GM18499 (cell line): ENCODE data around the gene CX3CR1.

Source experiments
- ATAC-seq: cut with Tn5 transposase; IDR thresholded peaks from one replicate; pipeline ENCODE4 v1.9.1; 2021; ENCODE audit warnings: moderate number of reproducible peaks; ENCODE audit not compliant: insufficient read depth, unreplicated experiment

Gene CX3CR1

GRCh38 chr3:39294446-39295183 lies 14.8 kb upstream of the CX3CR1 start:
- ATAC-seq, result no peak

DNA sequence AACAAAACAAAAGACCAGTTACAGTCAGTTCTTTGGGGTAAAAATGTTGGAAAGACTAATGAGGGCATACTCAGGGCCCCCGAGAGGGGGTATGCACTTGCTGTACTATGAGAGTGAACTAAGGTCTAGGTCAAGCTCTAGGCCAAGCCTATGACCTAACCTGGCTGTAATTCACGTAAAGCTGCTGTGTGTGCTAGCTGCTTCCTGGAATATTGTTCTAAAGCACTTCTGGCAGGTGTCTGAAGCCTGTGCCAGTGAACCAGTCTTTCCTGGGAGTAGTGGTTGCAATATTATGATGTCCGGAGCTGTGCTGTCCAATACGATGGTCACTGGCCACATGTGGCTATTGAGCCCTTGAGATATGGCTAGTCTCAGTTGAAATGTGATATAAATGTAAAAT lies 13.1 kb upstream of the CX3CR1 start:
- no peak for ATAC-seq

DNA sequence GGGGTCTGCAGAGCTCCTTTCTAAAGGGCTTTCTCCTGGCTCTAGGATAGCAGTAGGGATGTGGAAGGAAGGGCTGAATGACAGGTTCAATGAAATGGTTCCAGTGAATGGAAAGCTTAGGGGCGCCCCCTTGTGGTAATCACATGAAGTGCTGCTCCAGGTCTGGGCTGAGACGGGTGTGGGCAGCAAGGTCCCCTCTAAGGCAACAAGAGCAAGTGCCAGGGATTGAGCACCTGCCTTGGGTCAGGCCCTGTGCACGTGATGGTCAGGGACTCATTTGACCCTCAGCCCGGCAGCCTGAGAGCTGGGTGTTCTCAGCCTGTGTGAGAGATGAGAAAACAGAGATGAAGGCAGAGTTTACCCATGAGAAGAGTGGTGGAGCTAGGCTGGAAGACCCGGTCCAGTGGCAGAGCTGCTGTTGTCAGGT lies 12.1 kb upstream of the CX3CR1 start:
- ATAC-seq, result no peak

DNA sequence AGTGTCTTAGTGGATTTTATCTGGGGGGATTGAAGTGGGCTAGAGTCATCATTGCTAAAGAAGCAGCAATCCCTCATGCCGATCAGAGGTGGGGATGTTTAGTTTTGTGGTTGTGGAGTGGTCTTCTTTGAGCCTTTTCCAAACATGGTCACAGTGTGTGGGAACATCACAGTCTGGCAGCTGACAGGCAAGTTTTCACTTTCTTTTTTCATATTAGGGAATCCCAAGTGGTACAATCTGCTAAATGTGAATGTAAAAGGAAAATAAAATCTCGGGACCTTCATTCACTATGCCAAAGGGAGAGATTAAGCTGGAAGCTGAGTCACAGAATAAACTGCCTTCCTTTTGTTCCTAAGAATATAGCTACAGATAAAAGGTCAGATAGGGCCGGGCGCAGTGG lies 10.4 kb upstream of the CX3CR1 start:
- no peak for ATAC-seq

DNA sequence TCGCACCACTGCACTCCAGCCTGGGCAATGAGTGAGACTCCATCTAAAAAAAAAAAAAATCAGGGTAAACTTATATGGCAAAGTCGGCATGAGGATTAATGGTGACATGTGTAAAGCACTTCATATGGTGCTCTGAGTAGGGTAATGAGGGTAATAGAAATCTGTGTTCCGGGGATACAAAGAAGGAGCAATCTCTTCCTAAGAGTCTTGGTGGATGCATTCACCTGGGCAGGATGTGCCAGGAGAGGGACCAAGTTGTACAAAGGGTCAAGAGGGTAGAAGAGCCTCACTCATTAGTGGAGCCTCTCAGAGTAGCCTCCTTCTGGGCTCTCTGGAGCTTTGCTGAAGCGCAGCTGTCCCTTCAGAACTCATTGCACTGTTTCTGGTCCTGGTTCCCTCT lies 9.3 kb upstream of the CX3CR1 start:
- ATAC-seq, result no peak

DNA sequence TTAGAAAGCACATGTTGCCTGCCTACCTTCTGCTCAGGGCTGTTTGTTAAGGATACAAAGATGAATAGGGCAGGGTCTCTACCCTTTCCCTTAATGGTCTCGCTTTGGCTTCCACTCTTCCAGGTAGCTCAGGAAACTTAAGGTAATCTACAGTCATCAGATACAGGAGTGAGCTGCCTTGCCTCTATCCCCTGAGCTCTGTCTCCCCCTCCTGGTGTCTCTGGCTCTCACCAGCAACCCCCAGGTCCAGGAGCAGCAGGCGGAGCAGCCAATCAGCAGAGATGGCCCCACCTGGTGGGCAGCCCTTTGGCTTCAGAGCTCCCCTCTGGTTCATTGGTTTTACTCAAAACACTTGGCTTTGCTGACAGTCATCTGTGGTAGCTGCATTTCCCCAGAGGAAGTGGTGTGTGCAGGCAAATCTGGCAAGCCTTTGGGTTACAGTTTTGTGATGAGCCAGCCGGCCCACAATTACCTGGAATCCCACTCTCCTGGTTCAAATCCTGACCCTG lies 8.5 kb upstream of the CX3CR1 start:
- peak; percentile 84 for ATAC-seq

- no peak for ATAC-seq
Measured at GRCh38 chr3:39287216-39288164, 7.7 kb upstream of the CX3CR1 start.

DNA sequence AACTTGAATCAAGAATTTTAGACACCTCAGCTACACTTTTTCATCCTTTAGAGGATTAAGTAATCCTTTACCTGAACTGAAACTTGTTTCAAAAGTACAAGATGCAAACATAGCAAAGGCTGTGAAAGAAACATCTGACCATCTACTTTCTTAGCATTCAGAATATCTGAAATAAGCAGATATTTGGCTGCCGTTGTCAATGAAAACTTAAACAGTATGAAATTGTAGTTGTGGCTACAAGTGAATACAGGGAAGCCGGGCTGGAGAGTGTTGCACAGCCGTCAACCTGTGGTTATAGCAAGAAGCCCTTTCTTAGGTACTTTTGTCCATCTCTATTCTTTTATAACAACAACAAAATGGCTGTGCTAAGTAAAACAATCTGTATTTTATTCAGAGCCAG lies 6.9 kb upstream of the CX3CR1 start:
- ATAC-seq, result no peak

DNA sequence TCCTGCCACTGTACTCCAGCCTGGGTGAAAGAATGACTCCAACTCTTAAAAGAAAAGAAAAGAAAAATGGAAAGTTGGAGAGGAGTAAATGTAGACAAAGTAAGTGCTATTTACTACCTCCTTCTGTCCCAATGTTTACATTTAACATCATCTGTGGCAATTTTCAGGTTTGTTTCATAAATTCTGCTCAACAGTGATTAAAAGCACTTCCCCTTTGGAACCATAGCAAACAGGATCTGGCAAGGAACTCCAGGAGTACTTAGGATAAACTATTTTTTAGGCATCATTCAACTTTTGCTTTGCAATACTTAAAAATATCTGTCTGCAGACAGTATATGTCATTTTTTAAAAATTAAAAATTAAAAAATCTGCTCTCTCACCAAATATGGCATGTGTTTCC lies 5.5 kb upstream of the CX3CR1 start:
- no peak for ATAC-seq

GRCh38 chr3:39284457-39284881 lies 4.6 kb upstream of the CX3CR1 start:
- ATAC-seq, result no peak

DNA sequence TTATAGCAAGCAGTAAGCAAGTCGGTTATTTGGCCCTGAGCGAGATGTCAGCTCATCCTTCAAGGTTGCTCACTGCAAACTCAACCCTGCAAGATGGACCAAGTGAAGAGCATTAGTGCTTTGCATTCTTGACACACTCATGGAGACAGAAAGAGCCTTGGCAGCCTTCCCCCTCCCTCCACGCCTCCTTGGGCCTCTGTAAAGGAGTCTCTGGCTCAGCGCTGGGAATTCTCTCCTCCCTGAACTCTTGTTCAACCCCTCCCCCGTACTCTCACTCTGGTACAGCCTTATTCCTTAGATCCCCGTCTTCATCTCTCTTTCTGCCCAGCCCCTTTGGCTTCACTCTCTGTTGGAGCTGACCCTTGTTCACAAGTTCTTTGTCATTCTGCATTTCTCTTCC lies 2.2 kb upstream of the CX3CR1 start:
- no peak for ATAC-seq

GRCh38 chr3:39281533-39281932 lies 1.7 kb upstream of the CX3CR1 start:
- ATAC-seq, result no peak

DNA sequence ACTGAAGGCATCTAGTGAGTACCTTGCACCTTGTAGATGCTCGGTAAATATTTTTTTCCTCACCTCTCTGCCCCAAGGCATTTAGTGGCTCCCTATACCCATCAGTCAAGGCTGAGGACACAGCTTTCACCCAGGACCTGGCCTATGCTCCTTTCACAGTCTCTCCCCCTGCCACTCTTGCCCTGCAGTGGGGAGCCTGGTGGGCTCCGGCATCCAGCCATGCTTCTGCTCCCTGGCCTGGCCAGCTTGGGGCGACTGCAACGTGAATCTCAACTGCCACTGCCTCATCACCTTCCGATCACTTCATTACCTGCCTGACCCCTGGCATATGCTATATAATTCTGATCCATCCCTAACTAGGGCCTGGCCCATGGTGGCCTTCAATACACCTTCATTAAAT lies 735 bp upstream of the CX3CR1 start:
- no peak for ATAC-seq

DNA sequence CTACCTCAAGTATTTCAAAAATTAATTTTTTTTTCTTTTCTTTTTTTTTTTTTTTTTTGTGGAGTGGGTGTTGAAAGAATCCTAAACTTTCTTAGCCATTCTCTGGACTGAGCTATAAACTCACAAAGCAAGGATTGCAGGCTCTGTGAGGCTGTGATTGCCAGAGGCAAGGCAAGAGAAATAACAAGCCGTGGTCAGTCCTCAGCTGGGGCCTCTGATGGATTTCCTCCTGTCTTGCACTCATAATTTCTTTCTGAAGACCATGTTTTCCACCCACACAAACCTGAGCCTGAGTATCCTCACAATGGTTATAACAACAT lies 1.3 kb downstream of the CX3CR1 start:
- ATAC-seq, result no peak

GRCh38 chr3:39277893-39278615 lies 1.8 kb downstream of the CX3CR1 start:
- no peak for ATAC-seq

DNA sequence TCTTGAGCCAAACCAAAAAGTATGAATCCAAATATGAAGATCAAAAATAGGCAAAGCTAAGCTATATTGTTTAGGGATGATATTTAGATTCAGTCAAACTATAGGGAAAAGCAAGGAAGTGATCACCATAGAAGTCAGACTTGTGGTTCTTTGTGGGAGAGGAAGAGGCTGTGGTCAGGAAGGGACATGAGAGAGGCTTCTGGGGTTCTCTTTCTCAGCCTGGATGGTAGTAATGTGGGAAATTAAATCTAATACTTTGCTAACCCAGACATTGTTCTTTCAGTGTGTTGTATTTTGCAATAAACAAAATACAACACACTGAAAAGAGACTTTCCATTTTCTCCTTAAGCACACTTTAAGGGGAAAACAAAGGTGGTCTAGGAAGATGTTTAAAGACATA lies 3.1 kb downstream of the CX3CR1 start:
- ATAC-seq, result no peak

- no peak for ATAC-seq
Measured at GRCh38 chr3:39275963-39276593, 3.8 kb downstream of the CX3CR1 start.

DNA sequence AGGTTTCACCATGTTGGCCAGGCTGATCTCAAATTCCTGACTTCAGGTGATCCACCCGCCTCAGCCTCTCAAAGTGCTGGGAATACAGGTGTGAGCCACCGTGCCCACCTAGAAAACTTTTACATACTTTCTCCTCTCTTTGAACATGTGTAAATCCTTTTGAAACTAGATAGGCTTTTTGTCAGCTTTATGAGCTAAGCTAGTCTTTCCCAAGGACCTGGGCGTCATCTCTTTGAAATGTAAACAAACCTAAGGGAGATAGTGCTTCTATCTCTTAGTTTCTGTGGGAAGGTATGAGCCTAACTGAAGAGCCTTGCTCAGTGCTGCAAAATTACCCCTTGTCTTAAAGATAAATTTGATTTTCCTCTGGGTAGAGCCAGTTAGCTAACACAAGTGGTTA lies 4.8 kb downstream of the CX3CR1 start:
- ATAC-seq, result no peak

GRCh38 chr3:39273119-39273518 lies 6.7 kb downstream of the CX3CR1 start:
- ATAC-seq, result no peak

GRCh38 chr3:39272191-39272590 lies 7.6 kb downstream of the CX3CR1 start:
- ATAC-seq, result no peak
